Endometrial microvascular endothelial cells (primary cell): ENCODE measurements around the gene DRD4. TPM values are rescaled to one million over a fixed set of nuclear protein-coding genes. Genes with fewer than 3 reads are reported as not detected.

Experiments
- in situ Hi-C: cut with HindIII; loops from 2 replicates; pipeline ENCODE4 v1.10.0; 2017; ENCODE audit warnings: low sequenced_read_pairs, low pct_unique_long_range_greater_than_20kb; ENCODE audit errors: inconsistent ontology term
- total RNA-seq: library from RNA; depleted of rRNA; stranded (reverse); fragments of >200 nt; gene quantifications from one replicate; pipeline ENCODE4 v1.2.3, GENCODE V29; 2015; ENCODE audit errors: inconsistent ontology term

The DRD4 gene
- total RNA-seq, 1 donor from 2014 or later, result not detected

GRCh38 chr11:619628-620050 lies 17.4 kb upstream of the DRD4 start:
- in situ Hi-C loops, result no loop called here

- in situ Hi-C loops, result no loop called here
Measured at GRCh38 chr11:620201-620600, 16.9 kb upstream of the DRD4 start.

- in situ Hi-C loops, result no loop called here
Measured at GRCh38 chr11:620935-621814, 15.9 kb upstream of the DRD4 start.

- in situ Hi-C loops, result no loop called here
Measured at GRCh38 chr11:621838-622237, 15.2 kb upstream of the DRD4 start.

GRCh38 chr11:623349-623869 lies 13.7 kb upstream of the DRD4 start:
- in situ Hi-C loops, result no loop called here

- in situ Hi-C loops, result no loop called here
Measured at GRCh38 chr11:623999-624704, 12.9 kb upstream of the DRD4 start.

GRCh38 chr11:624705-625635 lies 12.1 kb upstream of the DRD4 start, which contains the start of gene CDHR5:
TSS of gene CDHR5 (minus strand) at chr11:624955. CDS start at chr11:624902, 53 bp downstream.
- in situ Hi-C loops, result no loop called here

GRCh38 chr11:625636-626268 lies 11.3 kb upstream of the DRD4 start:
- in situ Hi-C loops, result no loop called here

GRCh38 chr11:626475-627307 lies 10.4 kb upstream of the DRD4 start, which contains the start of gene SCT:
TSS of gene SCT (minus strand) at chr11:627181. CDS start at chr11:627143, 38 bp downstream.
- in situ Hi-C loops, result no loop called here

GRCh38 chr11:627308-627576 lies 9.8 kb upstream of the DRD4 start:
- in situ Hi-C loops, result no loop called here

- in situ Hi-C loops, result no loop called here
Measured at GRCh38 chr11:628056-628455, 9.0 kb upstream of the DRD4 start.

- in situ Hi-C loops, result no loop called here
Measured at GRCh38 chr11:629237-629583, 7.9 kb upstream of the DRD4 start.

- in situ Hi-C loops, result no loop called here
Measured at GRCh38 chr11:630871-631270, 6.2 kb upstream of the DRD4 start.

- in situ Hi-C loops, result no loop called here
Measured at GRCh38 chr11:635945-636510, 1.0 kb upstream of the DRD4 start.

- in situ Hi-C loops, result no loop called here
Measured at GRCh38 chr11:637333-637592, 194 bp downstream of the DRD4 start.

GRCh38 chr11:637593-638521 lies 788 bp downstream of the DRD4 start:
- in situ Hi-C loops, result no loop called here
